Inferior parietal cortex (tissue), 1 donor: Measurements from ENCODE around the gene CDH4.

Source experiments
- DNase-seq: peaks from one replicate; pipeline ENCODE4 v3.0.0-alpha.2; 2016; ENCODE audit errors: extremely low spot score

Gene CDH4

DNA sequence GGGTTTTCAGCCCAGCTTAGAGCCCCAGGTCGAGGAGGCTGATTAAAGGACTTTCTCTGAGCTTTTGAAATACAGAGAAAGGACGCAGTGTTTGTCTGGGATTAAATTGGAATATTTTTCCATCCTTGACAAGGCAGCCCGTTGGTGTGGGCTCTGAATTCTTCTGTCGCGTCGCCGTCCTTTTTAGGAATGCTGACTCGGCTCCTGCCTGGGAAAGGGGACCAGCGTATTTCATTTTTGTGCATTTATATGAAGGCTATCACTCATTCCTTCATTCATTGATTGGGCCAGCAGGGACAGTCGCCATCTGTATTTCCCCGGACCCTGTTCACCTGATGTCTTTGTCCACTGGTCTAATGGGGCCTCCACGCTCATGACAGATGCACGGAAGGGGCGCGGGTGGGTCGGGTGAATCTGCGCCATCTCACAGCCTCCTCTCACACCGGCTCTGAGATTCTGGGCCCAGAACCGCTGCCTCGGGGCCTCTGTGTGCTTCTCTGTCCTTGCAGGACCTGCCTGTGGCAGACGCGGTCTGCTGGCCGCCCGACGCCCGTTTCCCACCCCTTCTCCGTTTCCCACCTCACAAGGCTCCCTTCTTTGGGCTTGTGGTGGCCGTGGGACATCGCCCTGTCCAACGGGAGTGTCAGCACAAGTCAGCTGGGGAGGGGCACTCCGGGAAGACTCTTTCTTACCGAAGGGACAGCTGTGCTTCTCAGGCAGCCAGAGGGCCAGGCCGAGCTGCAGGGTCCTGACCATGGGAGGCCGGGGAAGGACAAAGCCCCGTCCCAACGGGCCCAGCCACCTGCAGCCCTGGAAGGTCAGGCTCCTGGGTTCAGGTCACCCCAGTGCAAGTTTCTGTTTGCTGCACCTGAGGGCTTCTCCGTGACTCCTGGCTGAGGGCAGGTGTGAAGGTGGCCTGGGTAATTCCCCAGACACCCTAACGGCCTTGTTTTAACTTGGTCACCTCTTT lies 656.3 kb downstream of the CDH4 start:
- DNase-seq: no peak

DNA sequence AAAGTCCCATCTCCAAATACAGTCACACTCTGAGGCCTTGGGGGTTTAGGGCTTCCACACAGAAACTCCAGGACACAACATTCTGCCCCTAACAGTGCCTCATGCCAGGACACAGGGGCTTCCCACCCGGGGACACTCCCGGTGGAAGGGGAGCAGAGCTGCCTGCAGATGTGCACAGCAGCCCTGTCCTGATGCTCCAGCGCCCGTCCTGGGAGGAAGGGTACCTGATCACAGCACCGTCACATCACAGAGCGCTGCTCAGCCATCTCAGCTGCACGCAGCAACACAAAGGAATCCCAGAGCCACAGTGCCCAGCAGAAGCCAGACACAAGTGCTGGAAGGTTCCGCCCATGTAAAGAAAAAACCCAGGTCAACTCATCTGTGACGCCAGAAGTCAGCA lies 657.0 kb downstream of the CDH4 start:
- DNase-seq: no peak

GRCh38 chr20:61909821-61910220 lies 657.8 kb downstream of the CDH4 start:
- DNase-seq: no peak

DNA sequence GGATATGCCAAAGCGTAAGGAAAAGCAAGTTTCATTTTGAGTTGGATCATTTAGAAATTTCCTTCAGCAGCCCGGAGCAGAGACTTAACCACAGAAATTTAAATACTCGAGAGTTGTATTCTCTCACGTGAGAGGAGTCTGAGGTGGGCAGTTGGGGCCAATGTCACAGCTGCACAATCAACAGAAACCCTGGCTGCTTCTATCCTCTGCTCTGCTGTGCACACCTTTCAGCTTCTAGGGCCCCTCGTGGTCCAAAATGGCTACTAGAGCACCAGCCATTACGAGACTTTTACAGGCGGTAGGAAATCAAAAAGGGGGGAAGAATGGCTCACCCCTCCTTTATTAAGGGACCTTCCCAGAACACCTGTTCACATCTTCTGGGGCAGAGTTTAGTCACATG lies 659.8 kb downstream of the CDH4 start:
- no peak for DNase-seq

DNA sequence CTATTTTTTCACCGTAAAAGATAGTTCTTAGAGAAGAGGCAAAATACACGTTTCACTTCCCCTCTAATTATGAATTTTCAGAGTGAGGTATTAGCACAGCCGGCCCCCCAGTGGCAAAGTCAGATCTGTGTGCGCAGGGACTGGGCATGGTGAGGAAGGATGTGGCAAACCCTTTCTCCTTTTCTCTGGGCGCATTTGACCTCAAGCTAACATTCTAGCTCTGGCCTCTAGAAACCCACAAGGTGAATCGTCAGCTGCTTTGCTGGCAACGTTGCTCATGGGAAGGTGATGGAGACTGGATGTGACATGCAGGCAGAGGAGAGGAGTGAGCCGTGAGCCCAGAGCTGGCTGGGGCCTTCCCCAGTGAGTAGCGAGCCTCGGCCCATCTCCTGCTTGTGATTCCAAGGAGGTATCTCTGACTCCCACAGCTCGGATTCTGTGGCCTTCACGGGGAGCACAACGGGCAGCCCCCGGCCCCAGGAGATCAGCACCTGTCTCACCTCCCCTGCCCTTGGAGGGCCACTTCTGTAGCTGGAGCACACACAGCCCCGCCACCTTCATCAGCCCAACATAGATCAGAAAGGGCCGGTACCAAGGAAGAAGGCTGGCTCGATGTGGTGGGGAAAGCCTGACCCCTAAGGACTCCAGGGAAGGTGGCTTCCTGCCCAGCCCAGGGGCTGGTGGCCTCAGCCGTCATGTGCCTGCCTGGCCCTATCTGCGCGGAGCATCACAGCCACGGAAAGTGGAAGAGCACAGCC lies 660.8 kb downstream of the CDH4 start:
- DNase-seq: no peak

- no peak for DNase-seq
These were observed 661.6 kb downstream of the CDH4 start for GRCh38 chr20:61913423-61914225.

GRCh38 chr20:61915101-61915500 lies 663.0 kb downstream of the CDH4 start:
- no peak for DNase-seq

- no peak for DNase-seq
These were observed 664.3 kb downstream of the CDH4 start for GRCh38 chr20:61916318-61916891.

DNA sequence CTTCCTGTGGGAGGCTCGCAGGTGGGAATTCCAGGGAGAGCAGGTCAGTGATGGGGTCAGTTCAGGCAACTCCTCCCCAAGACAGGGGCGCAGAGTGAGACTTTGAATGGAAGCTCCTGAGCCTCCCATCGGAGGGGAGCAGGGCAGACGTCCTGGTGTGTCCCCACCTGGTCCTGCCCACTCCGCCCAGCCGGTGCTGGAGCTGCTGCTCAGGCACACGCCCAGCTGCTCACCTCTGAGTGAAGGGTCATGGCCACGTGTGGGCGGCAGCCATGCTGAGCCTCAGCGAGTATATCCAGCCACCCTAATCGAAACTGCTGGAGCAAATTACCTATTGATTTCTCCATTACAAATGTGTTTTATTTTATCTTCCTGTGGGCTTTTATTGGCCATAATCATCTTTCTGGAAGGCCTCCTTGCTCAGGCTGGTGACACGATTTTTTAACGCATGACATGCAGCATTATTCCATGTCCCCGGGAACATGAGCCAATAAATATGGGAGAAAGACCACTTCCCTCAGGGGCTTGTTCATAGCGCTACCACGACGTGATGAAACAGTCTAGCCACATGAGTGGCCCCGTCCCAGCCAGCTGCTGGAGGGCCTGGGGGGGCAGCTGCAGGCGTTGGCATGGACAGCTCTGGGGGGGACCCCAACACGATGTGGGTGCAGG lies 665.5 kb downstream of the CDH4 start:
- DNase-seq: no peak

DNA sequence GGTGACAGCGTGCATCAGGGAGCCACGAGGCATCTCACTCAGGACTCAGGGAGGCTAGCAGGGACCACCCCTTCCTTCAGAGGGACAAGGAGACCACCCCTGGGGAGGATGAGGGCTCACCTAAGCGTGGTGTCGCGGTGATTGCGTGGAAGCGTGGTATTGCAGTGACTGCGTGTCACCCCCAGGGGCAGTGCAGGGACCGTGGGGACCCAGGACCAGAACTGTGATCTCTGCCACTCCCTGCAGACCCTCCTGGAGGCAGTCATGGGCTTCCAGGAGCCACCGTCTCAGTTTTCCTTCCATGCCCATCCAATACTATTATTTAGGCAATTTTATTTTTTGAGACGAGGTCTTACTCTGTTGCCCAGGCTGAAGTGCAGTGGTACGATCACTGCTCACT lies 666.5 kb downstream of the CDH4 start:
- no peak for DNase-seq

DNA sequence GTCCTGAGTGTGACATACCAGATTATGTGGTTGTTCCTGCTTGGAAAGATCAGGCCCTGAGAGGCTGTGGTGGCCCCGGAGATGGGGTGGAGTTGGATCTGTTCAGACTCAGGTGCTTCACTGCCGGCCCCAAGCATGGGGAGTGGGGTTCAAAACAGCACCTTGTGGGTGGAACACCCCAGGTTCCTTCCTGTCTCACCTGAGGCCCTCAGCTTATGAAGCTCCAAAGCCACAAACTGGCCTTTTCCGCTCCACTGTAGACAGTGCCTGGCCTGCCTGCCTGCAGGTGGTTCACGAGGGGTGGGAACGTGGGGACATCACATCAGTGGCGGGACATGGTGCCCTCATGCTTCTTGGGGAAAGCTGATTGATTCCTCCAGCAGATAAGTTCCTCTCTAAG lies 667.2 kb downstream of the CDH4 start:
- no peak for DNase-seq

GRCh38 chr20:61919675-61920365 lies 667.8 kb downstream of the CDH4 start:
- DNase-seq: no peak

DNA sequence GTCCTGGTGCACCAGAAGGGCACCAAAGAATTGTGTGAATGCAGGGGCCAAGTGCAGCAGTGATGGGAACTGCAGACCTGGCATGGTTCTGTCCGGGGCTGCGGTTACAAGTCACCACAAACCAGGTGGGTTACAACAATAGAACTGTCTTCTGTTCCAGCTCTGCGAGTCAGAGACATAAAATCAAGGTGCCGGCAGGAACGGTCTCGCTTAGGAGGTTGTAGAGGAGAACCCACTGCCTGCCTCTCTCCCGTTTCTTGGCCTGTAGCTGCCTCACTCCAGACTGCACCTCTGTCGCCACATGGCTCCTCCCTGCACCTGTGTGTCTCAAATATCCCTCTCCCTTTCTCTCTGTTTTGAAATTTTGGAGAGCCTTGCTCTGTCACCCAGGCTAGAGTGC lies 670.4 kb downstream of the CDH4 start:
- no peak for DNase-seq

DNA sequence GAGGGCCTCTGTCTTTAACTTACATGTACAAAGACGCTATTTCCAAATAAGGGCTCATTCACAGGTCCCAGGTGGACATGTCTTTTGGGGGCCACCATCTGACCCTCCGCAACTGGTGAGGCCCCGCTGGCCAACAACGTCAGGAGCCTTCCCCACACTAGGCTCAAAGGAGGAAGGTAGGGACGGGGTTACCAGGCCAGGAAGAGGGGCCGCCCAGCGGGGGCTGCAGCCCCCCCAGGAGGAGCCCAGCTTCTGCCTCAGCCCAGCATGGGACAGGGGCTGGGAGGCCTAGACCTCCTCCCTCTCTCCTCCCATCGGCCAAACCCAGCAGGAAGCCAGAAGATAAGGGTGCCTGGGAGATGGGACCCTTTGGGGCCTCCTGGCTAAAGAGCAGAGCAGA lies 670.9 kb downstream of the CDH4 start:
- DNase-seq: no peak

DNA sequence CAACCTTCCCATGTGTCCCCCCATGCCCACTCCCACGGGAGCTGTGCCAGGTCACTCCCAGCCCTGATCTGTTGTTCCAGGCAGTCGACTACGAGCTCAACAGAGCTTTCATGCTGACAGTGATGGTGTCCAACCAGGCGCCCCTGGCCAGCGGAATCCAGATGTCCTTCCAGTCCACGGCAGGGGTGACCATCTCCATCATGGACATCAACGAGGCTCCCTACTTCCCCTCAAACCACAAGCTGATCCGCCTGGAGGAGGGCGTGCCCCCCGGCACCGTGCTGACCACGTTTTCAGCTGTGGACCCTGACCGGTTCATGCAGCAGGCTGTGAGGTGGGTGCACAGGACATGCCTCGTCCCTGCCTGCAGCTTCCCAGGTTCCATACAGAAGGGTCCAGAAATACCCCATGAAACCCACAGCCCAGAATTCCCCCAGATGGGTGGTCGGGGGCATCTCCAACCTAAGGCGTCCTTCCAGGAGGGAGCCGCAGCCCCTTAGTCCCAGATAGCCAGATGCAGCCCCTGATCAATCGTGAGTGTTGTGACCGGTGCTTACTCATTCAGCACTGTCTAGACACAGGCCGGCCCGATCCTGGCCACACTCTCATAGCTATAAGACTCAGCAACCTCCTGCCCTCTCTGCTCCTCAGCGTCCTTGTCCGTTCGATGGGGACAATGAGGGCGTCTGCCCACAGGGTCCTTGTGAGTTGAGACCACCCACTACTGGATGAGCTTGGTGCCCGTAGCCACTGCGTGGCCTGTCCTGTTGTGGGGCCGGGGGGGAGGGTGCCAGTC lies 671.5 kb downstream of the CDH4 start:
- DNase-seq: no peak

GRCh38 chr20:61924211-61924857 lies 672.3 kb downstream of the CDH4 start:
- DNase-seq: no peak

DNA sequence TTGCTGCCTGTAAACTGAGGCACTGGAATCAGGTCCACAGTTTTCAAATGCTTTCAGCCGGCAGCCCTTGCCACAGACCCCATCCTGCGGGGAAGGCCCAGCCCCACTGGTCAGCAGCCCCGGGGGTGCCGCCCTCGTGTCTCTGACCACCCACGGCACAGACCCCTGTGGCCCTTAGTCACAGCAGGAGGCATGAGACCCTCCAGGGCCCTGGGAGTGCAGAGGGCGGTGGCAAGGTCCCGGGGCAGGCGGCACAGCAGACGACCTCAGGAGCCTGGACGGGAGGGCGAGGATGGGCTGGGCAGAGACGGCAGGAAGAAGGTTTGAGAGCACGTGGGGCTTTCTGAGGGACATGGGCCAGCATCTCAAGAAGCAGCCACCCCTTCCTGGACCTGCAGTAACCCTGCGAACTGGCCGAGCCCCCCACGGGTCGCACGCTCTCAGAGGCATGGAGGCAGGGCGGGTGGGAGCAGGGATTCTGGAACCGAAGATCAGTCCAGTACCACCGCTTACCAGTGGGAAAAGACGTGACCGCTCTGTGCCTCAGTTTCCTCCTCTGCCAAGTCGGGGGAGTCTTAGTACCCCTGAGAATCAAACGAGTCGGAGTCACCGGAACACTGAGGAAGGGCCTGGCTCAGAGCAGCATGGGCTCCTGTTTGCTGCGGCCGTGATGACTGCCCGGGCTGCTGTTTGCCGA lies 672.9 kb downstream of the CDH4 start:
- DNase-seq: no peak

DNA sequence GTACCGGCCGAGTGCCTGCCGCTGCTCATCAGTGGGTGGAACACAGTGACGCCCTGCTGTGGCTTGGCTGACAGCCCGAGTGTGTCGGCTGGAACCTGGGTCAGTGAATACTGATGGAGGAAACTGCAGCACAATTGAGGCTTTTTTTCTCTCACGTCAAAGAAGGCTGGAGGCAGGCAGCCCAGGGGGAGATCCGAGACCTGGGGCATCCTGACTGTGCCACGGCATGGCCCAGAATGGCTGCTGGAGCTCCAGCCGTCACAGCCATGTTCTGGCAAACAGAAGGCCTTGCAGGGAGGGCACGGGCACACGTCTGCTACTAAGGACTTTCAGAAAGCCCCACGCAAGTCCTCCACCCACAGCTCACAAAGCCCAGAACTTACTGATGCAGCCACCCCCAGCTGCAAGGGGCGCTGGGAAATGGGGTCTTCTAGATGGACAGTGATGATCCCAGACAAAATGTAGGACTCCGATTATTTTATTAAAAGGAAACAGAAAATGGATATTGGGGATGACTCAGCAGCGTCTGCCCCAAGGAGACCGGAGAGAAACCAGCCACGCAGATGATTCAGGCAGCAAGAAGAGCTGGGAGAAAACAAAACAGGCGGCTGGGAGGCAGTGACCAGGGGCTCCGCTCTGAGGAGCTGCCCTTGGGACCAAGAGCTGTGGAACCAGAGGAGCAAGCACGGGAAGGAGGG lies 673.6 kb downstream of the CDH4 start:
- no peak for DNase-seq
